PC-3 (cell line): ENCODE data around the gene UBE2H. TPM values are rescaled to one million over a fixed set of nuclear protein-coding genes. Genes with fewer than 3 reads are reported as not detected.

Experiments used
- ATAC-seq: fragments of 200-7000 bp; cut with Tn5 transposase; 2 replicates; pipeline ENCODE4 v1.9.1; 2020; ENCODE audit warnings: mild to moderate bottlenecking, moderate library complexity
- BruUV-seq: library from RNA; stranded (reverse); fragments of 400-500 nt; replicated peaks from 2 replicates; lab custom pipeline; 2021; lab: Mats Ljungman, UMichigan
- CTCF ChIA-PET: fragments of 300-600 bp; sonication (Branson Sonifier 250); formaldehyde crosslinking; loops from one replicate; lab custom pipeline; 2022; ENCODE audit warnings: antibody characterized with exemption; lab: Charles Lee
- POLR2A ChIA-PET: fragments of 300-600 bp; sonication (Branson Sonifier 250); formaldehyde crosslinking; loops from one replicate; lab custom pipeline; 2022; ENCODE audit warnings: antibody characterized with exemption; ENCODE audit not compliant: unreplicated experiment; lab: Charles Lee
- DNase-seq: peaks from one replicate; pipeline ENCODE4 v3.0.0-alpha.2; 2015
- H2AFZ ChIP-seq: fragments of 300-600 bp; sonication (generic); 2 replicates; pipeline ENCODE4 v1.6.0; 2016; ENCODE audit warnings: antibody characterized with exemption, low read length
- H3F3A ChIP-seq: fragments of 300-600 bp; sonication (generic); one replicate; pipeline ENCODE4 v1.6.0; 2017; ENCODE audit warnings: antibody characterized with exemption, low read length, control low read depth, mild to moderate bottlenecking; ENCODE audit not compliant: unreplicated experiment
- H3K27ac ChIP-seq: fragments of 300-600 bp; sonication (generic); 2 replicates; pipeline ENCODE4 v1.5.1; 2016; ENCODE audit warnings: mild to moderate bottlenecking, low read length
- H3K27me3 ChIP-seq: fragments of 300-600 bp; sonication (generic); 2 replicates; pipeline ENCODE4 v1.6.1; 2016; ENCODE audit warnings: low read length, mixed read lengths
- H3K36me3 ChIP-seq: fragments of 300-600 bp; sonication (generic); 2 replicates; pipeline ENCODE4 v1.6.1; 2016; ENCODE audit warnings: low read depth, mixed run types, low read length, mixed read lengths
- H3K4me1 ChIP-seq: fragments of 300-600 bp; sonication (generic); 2 replicates; pipeline ENCODE4 v1.5.1; 2016; ENCODE audit warnings: low read length; ENCODE audit not compliant: insufficient read depth
- H3K4me2 ChIP-seq: fragments of 300-600 bp; sonication (generic); 2 replicates; pipeline ENCODE4 v1.6.0; 2016; ENCODE audit warnings: low read length
- H3K4me3 ChIP-seq: fragments of 300-600 bp; sonication (generic); 2 replicates; pipeline ENCODE4 v1.5.1; 2016; ENCODE audit warnings: mild to moderate bottlenecking, low read length, mixed read lengths
- H3K79me2 ChIP-seq: fragments of 300-600 bp; sonication (generic); 2 replicates; pipeline ENCODE4 v1.6.1; 2017; ENCODE audit warnings: low read length, mixed read lengths
- H3K9ac ChIP-seq: fragments of 300-600 bp; sonication (generic); 2 replicates; pipeline ENCODE4 v1.6.0; 2016; ENCODE audit warnings: mild to moderate bottlenecking, low read length
- H3K9me2 ChIP-seq: fragments of 300-600 bp; sonication (generic); replicated peaks from 2 replicates; pipeline ENCODE4 v1.6.1; 2016; ENCODE audit warnings: mixed run types, low read length, mixed read lengths
- H3K9me3 ChIP-seq: fragments of 300-600 bp; sonication (generic); 2 replicates; pipeline ENCODE4 v1.6.1; 2016; ENCODE audit warnings: low read length, mixed read lengths
- H4K20me1 ChIP-seq: fragments of 300-600 bp; sonication (generic); 2 replicates; pipeline ENCODE4 v1.6.1; 2016; ENCODE audit warnings: low read length, mixed read lengths
- CTCF ChIP-seq: fragments of 300-600 bp; sonication (generic); conservative IDR thresholded peaks from 2 replicates; pipeline ENCODE4 v1.5.1; 2017; ENCODE audit warnings: antibody characterized with exemption, low read depth, mild to moderate bottlenecking, low read length
- EZH2 ChIP-seq: fragments of 300-600 bp; sonication (generic); IDR thresholded peaks from one replicate; pipeline ENCODE4 v1.6.1; 2017; ENCODE audit warnings: antibody characterized with exemption, mild to moderate bottlenecking, low read length; ENCODE audit not compliant: unreplicated experiment
- EZH2phosphoT487 ChIP-seq: fragments of 300-600 bp; sonication (generic); IDR thresholded peaks from 2 replicates; pipeline ENCODE4 v1.6.1; 2018; ENCODE audit warnings: mild to moderate bottlenecking, antibody characterized with exemption, low read length, borderline replicate concordance
- intact Hi-C: fragments of 100-400 bp; cut with micrococcal nuclease; formaldehyde crosslinking; loops from 2 replicates; pipeline ENCODE4 v1.9.0; 2023
- total RNA-seq: library from RNA; depleted of rRNA; stranded (reverse); fragments of >200 nt; gene quantifications from 2 replicates; pipeline ENCODE4 v1.2.3, GENCODE V29; 2014

UBE2H gene
- total RNA-seq, 1 experiment from 2014 or later, result 62.5 TPM

GRCh38 chr7:129946282-129946681 is 6.5 kb downstream of the UBE2H start:
- H4K20me1 ChIP-seq, result peaks cover 26% of the 10 kb centered on the region
- TF ChIP-seq EZH2, result no peak
- no peak for TF ChIP-seq EZH2phosphoT487
- TF ChIP-seq CTCF, result no peak
- no peak for ATAC-seq
- no TSS peak for BruUV-seq
- peaks cover 26% of the 10 kb centered on the region for H3K4me1 ChIP-seq
- no peaks in the 10 kb centered on the region for H3K36me3 ChIP-seq
- intact Hi-C loops, result loop anchor here (5.0 kb wide), 1 partner anchor 94 kb away; no protein-coding TSS in a partner anchor
- H3K9me3 ChIP-seq, result no peaks in the 10 kb centered on the region
- H2AFZ ChIP-seq, result no peak overlapping the region
- H3K79me2 ChIP-seq, result peaks cover 89% of the 10 kb centered on the region
- ChIA-PET CTCF (no interaction called here), POLR2A (interaction anchor here (0.6 kb wide), 1 partner anchor 58 kb away, joined by 4 read pairs; no protein-coding TSS in a partner anchor)
- H3K27ac ChIP-seq, result no peak overlapping the region
- DNase-seq, result no peak
- no peak overlapping the region for H3K4me2 ChIP-seq
- H3F3A ChIP-seq, result peaks cover 8% of the 10 kb centered on the region
- no peak overlapping the region for H3K9ac ChIP-seq
- H3K27me3 ChIP-seq, result no peaks in the 10 kb centered on the region
- H3K9me2 ChIP-seq, result no peaks in the 10 kb centered on the region
- no peak overlapping the region for H3K4me3 ChIP-seq

- no peaks in the 10 kb centered on the region for H3K27me3 ChIP-seq
- DNase-seq, result no peak
- peaks cover 30% of the 10 kb centered on the region for H4K20me1 ChIP-seq
- ChIA-PET CTCF (no interaction called here), POLR2A (interaction anchor here (0.5 kb wide), 1 partner anchor 85 kb away, joined by 3 read pairs; no protein-coding TSS in a partner anchor)
- no peaks in the 10 kb centered on the region for H3K9me3 ChIP-seq
- no peaks in the 10 kb centered on the region for H3K9me2 ChIP-seq
- ATAC-seq, result no peak
- H3K27ac ChIP-seq, result no peak overlapping the region
- H3K9ac ChIP-seq, result no peak overlapping the region
- no peaks in the 10 kb centered on the region for H3F3A ChIP-seq
- no peak overlapping the region for H3K4me2 ChIP-seq
- no peak overlapping the region for H2AFZ ChIP-seq
- no TSS peak for BruUV-seq
- H3K36me3 ChIP-seq, result no peaks in the 10 kb centered on the region
- H3K79me2 ChIP-seq, result peaks cover 88% of the 10 kb centered on the region
- intact Hi-C loops, result no loop called here
- H3K4me3 ChIP-seq, result no peak overlapping the region
- peaks cover 3% of the 10 kb centered on the region for H3K4me1 ChIP-seq
- TF ChIP-seq CTCF, result no peak
- TF ChIP-seq EZH2phosphoT487, result no peak
- no peak for TF ChIP-seq EZH2
Observed at GRCh38 chr7:129943352-129943751, 9.4 kb downstream of the UBE2H start.

- Histone ChIP-seq H3F3A (no peaks in the 10 kb centered on the region), H2AFZ (no peak overlapping the region), H3K36me3 (no peaks in the 10 kb centered on the region), H3K9me3 (no peaks in the 10 kb centered on the region), H3K4me3 (no peak overlapping the region), H4K20me1 (0 out of 2 replicates have a peak, but pooled peaks cover 13% of the 10 kb centered on the region), H3K4me1 (no peaks in the 10 kb centered on the region), H3K9ac (no peak overlapping the region), H3K79me2 (peaks cover 67% of the 10 kb centered on the region), H3K27me3 (no peaks in the 10 kb centered on the region), H3K4me2 (no peak overlapping the region), H3K9me2 (no peaks in the 10 kb centered on the region), H3K27ac (no peak overlapping the region)
- ChIA-PET POLR2A (no interaction called here), CTCF (no interaction called here)
- no peak for DNase-seq
- ATAC-seq, result no peak
- TF ChIP-seq EZH2 (no peak), CTCF (no peak), EZH2phosphoT487 (no peak)
- no TSS peak for BruUV-seq
- intact Hi-C loops, result no loop called here
Observed at GRCh38 chr7:129940329-129940728, 12.4 kb downstream of the UBE2H start.
